NCI-H748 (cell line): ENCODE results near the gene ANKRD30A.
"Not testable (repeated sequence)": the region's sequence is repeated elsewhere in the genome, so short reads cannot be mapped to it uniquely, and the experiment has no call there.

Experiments
- DNase-seq: peaks from one replicate; lab custom pipeline; 2025; ENCODE audit not compliant: unreplicated experiment; lab: John Stamatoyannopoulos, UW

ANKRD30A gene, protein sequence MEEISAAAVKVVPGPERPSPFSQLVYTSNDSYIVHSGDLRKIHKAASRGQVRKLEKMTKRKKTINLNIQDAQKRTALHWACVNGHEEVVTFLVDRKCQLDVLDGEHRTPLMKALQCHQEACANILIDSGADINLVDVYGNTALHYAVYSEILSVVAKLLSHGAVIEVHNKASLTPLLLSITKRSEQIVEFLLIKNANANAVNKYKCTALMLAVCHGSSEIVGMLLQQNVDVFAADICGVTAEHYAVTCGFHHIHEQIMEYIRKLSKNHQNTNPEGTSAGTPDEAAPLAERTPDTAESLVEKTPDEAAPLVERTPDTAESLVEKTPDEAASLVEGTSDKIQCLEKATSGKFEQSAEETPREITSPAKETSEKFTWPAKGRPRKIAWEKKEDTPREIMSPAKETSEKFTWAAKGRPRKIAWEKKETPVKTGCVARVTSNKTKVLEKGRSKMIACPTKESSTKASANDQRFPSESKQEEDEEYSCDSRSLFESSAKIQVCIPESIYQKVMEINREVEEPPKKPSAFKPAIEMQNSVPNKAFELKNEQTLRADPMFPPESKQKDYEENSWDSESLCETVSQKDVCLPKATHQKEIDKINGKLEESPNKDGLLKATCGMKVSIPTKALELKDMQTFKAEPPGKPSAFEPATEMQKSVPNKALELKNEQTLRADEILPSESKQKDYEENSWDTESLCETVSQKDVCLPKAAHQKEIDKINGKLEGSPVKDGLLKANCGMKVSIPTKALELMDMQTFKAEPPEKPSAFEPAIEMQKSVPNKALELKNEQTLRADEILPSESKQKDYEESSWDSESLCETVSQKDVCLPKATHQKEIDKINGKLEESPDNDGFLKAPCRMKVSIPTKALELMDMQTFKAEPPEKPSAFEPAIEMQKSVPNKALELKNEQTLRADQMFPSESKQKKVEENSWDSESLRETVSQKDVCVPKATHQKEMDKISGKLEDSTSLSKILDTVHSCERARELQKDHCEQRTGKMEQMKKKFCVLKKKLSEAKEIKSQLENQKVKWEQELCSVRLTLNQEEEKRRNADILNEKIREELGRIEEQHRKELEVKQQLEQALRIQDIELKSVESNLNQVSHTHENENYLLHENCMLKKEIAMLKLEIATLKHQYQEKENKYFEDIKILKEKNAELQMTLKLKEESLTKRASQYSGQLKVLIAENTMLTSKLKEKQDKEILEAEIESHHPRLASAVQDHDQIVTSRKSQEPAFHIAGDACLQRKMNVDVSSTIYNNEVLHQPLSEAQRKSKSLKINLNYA (N-terminal part only)

DNA sequence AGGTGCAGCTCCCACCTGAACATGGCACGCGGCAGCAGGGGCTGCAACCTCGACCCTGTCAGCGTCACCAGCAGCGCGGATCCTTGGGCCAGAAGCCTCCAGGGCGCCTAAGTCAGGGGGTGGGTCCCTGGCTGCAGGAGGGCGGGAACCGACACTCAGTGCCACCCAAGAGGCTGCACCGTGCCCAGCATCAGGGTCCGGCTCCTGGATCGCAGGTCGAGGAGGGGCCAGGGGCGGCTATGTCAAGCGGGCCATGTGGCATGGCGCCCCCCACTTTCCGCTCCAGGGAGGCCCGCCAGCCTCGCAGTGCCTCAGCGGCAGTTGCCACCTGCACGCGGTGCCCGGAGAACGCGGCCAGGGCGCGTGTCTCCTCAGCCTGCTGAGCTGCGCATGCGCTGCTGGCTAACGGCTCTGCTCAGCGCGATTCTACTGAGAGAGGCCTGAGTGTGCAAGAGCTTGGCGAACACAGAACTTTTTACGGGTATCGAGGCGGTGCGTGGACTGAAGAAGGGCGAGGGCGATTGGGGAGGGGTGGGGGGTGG is at the start of gene ANKRD30A:
ANKRD30A (plus strand) TSS at position 408 of the 542 bp plus-strand sequence. CDS start 190 bp downstream, outside the sequence.
- DNase-seq: peak; percentile 2

DNA sequence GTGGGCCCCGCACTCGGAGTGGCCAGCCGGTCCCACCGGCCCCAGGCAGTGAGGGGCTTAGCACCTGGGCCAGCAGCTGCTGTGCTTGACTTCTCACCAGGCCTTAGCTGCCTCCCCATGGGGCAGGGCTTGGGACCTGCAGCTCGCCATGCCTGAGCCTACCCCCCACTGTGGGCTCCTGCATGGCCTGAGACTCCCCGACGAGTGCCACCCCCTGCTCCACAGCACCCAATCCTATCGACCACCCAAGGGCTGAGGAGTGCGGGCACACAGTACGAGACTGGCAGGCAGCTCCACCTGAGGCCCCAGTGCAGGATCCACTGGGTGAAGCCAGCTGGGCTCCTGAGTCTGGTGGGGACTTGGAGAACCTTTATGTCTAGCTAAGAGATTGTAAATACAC is 49.3 kb upstream of the ANKRD30A start:
- DNase-seq: not testable (repeated sequence)

- no peak for DNase-seq
Observed at GRCh38 chr10:37095792-37096573, 29.4 kb upstream of the ANKRD30A start.

DNA sequence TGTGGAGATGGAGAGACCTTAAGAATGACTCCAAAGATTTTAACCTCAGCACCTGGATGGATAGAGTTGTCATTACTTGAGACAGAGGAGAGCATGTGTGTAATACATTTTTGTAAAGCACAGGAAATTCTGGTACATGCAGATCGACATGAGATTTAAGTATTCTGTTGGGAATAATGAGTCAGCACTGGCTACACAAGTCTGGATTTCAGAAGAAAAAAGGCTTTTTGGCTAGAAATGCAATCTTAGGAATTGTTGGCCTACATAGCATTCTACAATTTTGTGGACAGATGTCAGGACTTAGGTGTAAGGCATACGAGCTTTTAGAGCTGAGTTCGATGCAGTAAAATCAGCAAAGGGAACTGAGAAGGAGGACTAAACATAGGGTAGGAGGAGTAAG is 24.1 kb upstream of the ANKRD30A start:
- DNase-seq: no peak

GRCh38 chr10:37109000-37109399 is 16.4 kb upstream of the ANKRD30A start:
- DNase-seq: no peak

- DNase-seq: no peak
Observed at GRCh38 chr10:37124532-37124931, 866 bp upstream of the ANKRD30A start.

GRCh38 chr10:37125921-37126320 is 523 bp downstream of the ANKRD30A start:
- DNase-seq: no peak

DNA sequence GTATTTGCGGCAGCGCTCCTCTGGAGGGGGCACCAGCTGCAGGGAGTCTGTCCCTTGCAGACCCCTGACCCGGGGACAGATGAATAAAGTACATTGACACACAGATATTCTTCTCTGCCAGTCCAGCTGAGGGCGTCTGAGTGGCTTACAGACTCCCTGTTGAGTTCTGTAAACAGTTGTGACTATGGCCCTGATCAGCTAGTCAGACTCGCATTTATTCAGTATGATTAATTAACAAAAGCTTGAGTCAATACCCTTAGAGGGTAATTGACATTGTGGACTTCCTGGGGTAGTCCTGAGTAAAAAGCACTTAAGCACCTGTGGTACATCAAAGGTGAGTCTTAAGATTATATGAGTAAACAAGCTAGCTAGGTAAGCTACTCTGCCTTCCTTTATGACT is 21.0 kb downstream of the ANKRD30A start:
- DNase-seq: peak; percentile 85

DNA sequence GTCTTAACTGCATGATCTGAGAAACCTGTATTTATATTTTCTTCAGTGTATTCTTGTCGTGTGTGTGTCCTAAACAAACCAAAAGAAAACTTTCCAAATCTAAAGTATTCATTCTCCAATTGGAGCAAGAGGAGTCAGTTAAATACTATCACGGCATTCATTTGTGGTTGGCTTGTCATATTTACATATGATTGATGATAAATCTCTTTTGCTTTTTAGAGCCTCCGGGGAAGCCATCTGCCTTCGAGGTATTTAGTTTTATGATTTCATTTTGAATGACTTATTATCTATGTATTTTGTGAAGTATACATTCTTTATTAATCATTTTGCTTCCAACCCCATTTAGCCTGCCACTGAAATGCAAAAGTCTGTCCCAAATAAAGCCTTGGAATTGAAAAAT is 37.0 kb downstream of the ANKRD30A start:
- DNase-seq: not testable (repeated sequence)

DNA sequence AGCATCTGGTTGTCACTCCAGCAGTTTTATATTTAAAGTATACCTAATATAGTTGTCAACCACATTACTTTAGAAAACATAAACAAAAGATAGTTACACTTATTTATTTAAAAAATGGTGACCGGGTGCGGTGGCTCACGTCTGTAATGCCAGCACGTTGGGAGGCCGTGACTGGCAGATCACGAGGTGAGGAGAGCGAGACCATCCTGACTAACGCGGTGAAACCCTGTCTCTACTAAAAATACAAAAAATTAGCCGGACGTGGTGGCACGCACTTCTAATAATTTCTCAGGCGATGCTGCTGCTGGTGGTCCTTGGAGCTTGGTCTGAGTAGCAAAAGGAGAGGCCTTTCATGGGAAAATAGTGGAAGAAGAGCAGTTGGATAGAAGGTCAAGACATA is 46.5 kb downstream of the ANKRD30A start:
- DNase-seq: not testable (repeated sequence)

DNA sequence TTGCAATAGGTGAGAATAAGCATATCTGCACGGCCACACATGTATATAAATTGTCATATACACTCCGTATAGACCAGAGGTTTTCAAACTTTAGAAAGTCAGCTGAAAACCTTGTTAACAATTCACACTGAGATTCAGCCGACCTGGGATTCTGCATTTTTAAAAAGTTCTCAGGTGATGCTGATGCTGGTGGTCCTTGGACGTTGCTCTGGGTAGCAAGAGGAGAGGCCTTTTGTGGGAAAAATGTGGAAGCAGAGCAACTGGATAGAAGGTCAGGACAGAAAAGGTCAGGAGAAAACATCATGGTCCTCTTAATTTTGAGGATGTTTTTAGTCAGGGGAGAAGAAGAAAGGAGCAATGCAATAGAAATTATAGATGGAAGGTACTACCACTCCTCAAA is 52.9 kb downstream of the ANKRD30A start:
- not testable (repeated sequence) for DNase-seq

GRCh38 chr10:37182719-37183118 is 57.3 kb downstream of the ANKRD30A start:
- DNase-seq: not testable (repeated sequence)

DNA sequence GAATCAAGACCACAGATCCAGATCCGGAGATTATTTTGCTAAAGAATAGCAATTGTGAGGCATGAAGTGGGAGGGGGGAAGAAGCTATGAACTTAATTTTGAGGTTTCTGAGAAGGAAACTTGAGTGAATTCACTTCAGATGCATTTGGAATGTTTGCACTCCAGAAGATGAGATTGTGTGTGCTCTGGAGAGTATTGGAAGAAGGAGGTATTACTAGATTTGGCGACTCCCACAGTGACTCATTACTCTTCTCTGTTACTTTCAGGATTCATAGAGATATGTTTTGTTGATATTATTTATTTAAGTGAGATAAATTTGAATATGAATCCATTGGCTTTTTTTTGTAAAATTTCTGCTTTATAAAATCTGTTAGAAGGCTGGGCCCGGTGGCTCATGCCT is 80.7 kb downstream of the ANKRD30A start:
- DNase-seq: no peak

- no peak for DNase-seq
Observed at GRCh38 chr10:37220866-37221265, 95.5 kb downstream of the ANKRD30A start.

GRCh38 chr10:37222046-37222445 is 96.6 kb downstream of the ANKRD30A start:
- no peak for DNase-seq

GRCh38 chr10:37225163-37225562 is 99.8 kb downstream of the ANKRD30A start:
- no peak for DNase-seq

DNA sequence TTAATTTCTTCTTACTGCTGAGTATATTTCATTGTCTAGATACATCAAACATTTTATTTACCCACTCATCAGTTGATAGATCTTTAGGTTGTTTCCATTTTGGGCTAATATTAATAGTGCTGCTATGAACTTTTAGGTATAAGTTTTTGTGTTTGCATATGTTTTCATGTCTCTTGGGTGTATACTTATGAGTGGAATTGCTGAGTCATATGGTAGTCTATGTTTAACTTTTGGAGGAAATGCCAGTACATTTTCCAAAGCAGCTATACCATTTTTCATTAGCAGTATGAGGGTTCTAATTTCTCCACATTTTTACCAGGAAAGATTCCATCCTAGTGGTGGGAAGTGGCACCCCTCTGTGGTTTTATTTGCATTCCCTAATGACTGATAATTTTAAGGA is 101.1 kb downstream of the ANKRD30A start:
- DNase-seq: no peak

GRCh38 chr10:37234692-37235091 is 109.3 kb downstream of the ANKRD30A start:
- DNase-seq: no peak

- no peak for DNase-seq
Observed at GRCh38 chr10:37236093-37236492, 110.7 kb downstream of the ANKRD30A start.

DNA sequence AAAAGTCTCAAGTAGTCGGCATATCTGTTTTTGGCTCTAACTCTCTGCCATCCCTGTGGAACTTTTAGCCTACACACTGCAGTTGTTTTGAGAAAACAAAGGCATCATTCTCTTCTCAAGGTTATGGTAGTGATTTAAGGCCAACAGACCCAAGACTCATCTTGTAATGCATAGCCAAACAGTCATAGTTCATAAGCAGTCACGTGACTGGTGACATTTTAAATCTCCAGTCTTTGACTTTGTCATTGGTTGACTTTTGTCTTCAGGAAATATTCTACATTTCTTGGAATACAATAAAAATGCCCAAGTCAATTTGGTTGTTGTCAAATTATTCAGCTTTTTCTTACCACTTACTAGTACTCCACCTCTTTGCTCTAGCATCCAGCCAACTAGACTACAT is 114.8 kb downstream of the ANKRD30A start:
- DNase-seq: no peak
